Type B pancreatic cell (in vitro differentiated cells): ENCODE measurements around the gene OST4. TPM values are rescaled to one million over a fixed set of nuclear protein-coding genes. Genes with fewer than 3 reads are reported as not detected.

Experiments
- DNase-seq: peaks from one replicate; pipeline ENCODE4 v3.0.0; 2021; ENCODE audit warnings: mixed read lengths; ENCODE audit not compliant: unreplicated experiment; ENCODE audit errors: extremely low spot score
- H3K27ac Mint-ChIP-seq: 2 replicates; pipeline ENCODE4 v1.8.0; 2021; ENCODE audit warnings: mild to moderate bottlenecking, mixed read lengths
- H3K27me3 Mint-ChIP-seq: 2 replicates; pipeline ENCODE4 v1.8.0; 2021; ENCODE audit warnings: mixed read lengths
- H3K36me3 Mint-ChIP-seq: 2 replicates; pipeline ENCODE4 v1.8.0; 2021; ENCODE audit warnings: mixed read lengths
- H3K4me1 Mint-ChIP-seq: one replicate; pipeline ENCODE4 v1.8.0; 2021; ENCODE audit warnings: mixed read lengths; ENCODE audit not compliant: unreplicated experiment
- H3K4me3 Mint-ChIP-seq: 2 replicates; pipeline ENCODE4 v1.8.0; 2021; ENCODE audit warnings: mild to moderate bottlenecking, mixed read lengths
- H3K9me3 Mint-ChIP-seq: 2 replicates; pipeline ENCODE4 v1.8.0; 2021; ENCODE audit warnings: mixed read lengths
- total RNA-seq: library from RNA; stranded (reverse); gene quantifications from 2 replicates; pipeline ENCODE4 v1.2.1, GENCODE V29; 2021; ENCODE audit warnings: low replicate concordance
- TF ChIP-seq, protein P1 (sequence below): fragments of 200-600 bp; sonication (generic); conservative IDR thresholded peaks from 2 replicates; pipeline ENCODE4 v1.5.0; 2021; ENCODE audit warnings: antibody characterized with exemption, mild to moderate bottlenecking

OST4 gene
- total RNA-seq, 1 donor from 2014 or later: 298 TPM

DNA sequence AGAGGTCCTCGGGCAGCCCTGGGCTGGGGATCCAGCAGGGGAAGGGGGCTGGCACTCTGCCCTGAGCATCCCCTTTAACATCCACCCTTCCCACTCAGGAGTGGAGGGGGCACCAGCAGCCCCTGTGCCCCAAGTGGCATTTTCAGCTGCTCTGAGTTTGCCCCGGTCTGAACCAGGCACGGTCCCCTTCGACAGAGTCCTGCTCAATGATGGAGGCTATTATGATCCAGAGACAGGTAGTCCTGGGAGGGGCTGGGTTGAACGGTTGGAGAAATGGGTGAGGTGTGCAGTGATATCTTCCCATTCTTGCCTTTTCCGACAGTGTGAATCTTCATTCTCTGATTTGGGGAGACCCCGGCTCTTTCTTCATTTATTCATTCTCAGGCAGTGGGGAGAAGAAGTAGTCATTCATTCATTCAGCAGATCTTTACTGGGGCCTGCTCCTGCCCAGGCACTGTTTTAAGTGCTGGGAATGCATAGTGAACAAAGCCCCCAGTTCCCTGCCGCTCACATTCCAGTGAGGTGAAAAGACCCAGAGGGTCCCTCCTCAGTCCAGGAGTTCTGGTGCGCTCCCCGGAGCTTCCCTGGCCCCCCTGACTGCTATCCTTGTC is 13.7 kb upstream of the OST4 start:
- no peaks in the 10 kb centered on the region for H3K9me3 Mint-ChIP-seq
- H3K4me1 Mint-ChIP-seq: peaks cover 13% of the 10 kb centered on the region
- TF ChIP-seq, protein P1, sequence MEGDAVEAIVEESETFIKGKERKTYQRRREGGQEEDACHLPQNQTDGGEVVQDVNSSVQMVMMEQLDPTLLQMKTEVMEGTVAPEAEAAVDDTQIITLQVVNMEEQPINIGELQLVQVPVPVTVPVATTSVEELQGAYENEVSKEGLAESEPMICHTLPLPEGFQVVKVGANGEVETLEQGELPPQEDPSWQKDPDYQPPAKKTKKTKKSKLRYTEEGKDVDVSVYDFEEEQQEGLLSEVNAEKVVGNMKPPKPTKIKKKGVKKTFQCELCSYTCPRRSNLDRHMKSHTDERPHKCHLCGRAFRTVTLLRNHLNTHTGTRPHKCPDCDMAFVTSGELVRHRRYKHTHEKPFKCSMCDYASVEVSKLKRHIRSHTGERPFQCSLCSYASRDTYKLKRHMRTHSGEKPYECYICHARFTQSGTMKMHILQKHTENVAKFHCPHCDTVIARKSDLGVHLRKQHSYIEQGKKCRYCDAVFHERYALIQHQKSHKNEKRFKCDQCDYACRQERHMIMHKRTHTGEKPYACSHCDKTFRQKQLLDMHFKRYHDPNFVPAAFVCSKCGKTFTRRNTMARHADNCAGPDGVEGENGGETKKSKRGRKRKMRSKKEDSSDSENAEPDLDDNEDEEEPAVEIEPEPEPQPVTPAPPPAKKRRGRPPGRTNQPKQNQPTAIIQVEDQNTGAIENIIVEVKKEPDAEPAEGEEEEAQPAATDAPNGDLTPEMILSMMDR: no peak
- no peak for DNase-seq
- peaks cover 5% of the 10 kb centered on the region for H3K36me3 Mint-ChIP-seq
- H3K27ac Mint-ChIP-seq: peak overlapping the region; percentile 55
- H3K4me3 Mint-ChIP-seq: peak overlapping the region; percentile 72
- peaks cover 10% of the 10 kb centered on the region for H3K27me3 Mint-ChIP-seq

DNA sequence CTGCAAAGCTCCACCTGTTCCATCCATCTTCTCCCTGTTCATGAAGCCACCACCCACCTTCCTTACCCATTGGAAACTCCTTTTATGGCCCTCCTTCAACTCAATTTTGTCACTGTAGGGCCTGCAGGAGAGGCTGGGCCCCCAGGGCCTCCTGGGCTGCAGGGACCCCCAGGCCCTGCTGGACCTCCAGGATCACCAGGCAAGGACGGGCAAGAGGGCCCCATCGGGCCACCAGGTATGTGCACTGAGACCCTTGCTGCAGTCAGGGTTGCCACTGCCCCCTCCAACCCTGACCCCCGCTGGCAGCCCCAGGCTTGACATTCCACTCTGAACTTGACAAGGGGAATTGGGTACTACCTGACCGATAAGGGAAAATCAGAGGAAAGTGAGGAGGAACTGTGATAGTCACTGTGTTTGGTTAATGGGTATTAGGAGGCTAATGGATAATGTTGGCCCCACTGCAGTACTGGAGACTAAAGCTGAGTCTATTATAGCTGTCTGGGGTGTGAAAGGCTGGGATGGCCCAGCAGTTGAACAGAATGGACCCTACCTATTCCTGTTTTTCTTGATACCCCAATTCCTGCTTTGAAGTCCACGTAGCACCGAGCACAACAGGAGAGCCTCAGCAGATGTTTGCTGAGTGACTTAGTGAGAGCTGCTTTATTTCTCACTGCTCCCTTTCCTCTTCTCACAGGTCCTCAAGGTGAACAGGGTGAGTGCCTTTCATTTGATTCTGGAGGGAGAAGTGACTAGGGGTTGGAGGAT is 13.0 kb upstream of the OST4 start:
- H3K27ac Mint-ChIP-seq: no peak overlapping the region
- peaks cover 5% of the 10 kb centered on the region for H3K36me3 Mint-ChIP-seq
- H3K4me1 Mint-ChIP-seq: peaks cover 18% of the 10 kb centered on the region
- DNase-seq: no peak
- H3K4me3 Mint-ChIP-seq: peak overlapping the region; percentile 65
- TF ChIP-seq, protein P1: no peak
- no peaks in the 10 kb centered on the region for H3K9me3 Mint-ChIP-seq
- H3K27me3 Mint-ChIP-seq: peaks cover 10% of the 10 kb centered on the region

DNA sequence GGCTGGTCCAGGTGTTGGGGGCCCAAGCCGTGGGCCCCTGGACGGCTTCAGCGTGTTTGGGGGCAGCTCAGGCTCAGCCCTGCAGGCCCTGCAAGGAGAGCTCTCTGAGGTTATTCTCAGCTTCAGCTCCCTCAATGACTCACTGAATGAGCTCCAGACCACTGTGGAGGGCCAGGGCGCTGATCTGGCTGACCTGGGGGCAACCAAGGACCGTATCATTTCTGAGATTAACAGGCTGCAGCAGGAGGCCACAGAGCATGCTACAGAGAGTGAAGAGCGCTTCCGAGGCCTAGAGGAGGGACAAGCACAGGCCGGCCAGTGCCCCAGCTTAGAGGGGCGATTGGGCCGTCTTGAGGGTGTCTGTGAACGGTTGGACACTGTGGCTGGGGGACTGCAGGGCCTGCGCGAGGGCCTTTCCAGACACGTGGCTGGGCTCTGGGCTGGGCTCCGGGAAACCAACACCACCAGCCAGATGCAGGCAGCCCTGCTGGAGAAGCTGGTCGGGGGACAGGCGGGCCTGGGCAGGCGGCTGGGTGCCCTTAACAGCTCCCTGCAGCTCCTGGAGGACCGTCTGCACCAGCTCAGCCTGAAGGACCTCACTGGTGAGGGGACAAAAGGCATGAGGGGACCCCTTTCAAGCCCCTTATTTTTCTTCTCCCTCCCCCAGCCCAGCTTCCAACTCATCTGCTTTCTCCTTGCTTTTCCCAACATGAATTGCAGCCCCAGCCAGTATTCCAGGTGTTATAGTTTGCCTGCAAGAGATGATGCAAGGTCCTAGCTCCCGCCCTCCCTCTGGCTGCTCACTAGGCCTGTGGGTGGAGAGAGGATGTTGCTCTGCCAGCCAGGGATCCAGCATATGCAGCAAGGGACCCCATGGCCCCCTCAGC is 12.2 kb upstream of the OST4 start:
- DNase-seq: no peak
- Mint-ChIP-seq H3K4me3 (peak overlapping the region; percentile 44), H3K27ac (no peak overlapping the region), H3K27me3 (peaks cover 10% of the 10 kb centered on the region), H3K36me3 (peaks cover 5% of the 10 kb centered on the region), H3K4me1 (peaks cover 18% of the 10 kb centered on the region), H3K9me3 (no peaks in the 10 kb centered on the region)
- TF ChIP-seq, protein P1: no peak

DNA sequence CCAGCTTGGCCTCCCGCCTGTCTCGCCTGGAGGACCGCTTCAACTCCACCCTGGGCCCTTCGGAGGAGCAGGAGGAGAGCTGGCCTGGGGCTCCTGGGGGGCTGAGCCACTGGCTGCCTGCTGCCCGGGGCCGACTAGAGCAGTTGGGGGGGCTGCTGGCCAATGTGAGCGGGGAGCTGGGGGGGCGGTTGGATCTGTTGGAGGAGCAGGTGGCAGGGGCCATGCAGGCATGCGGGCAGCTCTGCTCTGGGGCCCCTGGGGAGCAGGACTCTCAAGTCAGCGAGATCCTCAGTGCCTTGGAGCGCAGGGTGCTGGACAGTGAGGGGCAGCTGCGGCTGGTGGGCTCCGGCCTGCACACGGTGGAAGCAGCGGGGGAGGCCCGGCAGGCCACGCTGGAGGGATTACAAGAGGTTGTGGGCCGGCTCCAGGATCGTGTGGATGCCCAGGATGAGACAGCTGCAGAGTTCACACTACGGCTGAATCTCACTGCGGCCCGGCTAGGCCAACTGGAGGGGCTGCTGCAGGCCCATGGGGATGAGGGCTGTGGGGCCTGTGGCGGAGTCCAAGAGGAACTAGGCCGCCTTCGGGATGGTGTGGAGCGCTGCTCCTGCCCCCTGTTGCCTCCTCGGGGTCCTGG is 11.4 kb upstream of the OST4 start:
- TF ChIP-seq, protein P1: no peak
- Mint-ChIP-seq H3K27me3 (peaks cover 7% of the 10 kb centered on the region), H3K4me1 (peaks cover 26% of the 10 kb centered on the region), H3K9me3 (no peaks in the 10 kb centered on the region), H3K27ac (no peak overlapping the region), H3K4me3 (no peak overlapping the region), H3K36me3 (peaks cover 5% of the 10 kb centered on the region)
- DNase-seq: no peak
